Head of caudate nucleus (tissue), 42 donors: Measurements from ENCODE around the gene DNAJB12.
"Not testable (repeated sequence)": the region's sequence is repeated elsewhere in the genome, so short reads cannot be mapped to it uniquely, and the experiment has no call there.

Experiments
- DNase-seq, 42 donors: peaks; one replicate each; pipeline versions ENCODE4 v3.0.0 to v3.0.0-alpha.2; 2020 to 2021; ENCODE audit warnings: mixed read lengths in 7 of 42
- intact Hi-C: fragments of 100-400 bp; cut with DNase I; formaldehyde crosslinking; loops from one replicate; pipeline ENCODE4 v1.15.0; 2022

Gene DNAJB12

GRCh38 chr10:72356987-72357386 lies 2.3 kb upstream of the DNAJB12 start:
- intact Hi-C loops, result no loop called here

GRCh38 chr10:72356115-72356514 lies 1.4 kb upstream of the DNAJB12 start:
- intact Hi-C loops, result no loop called here

More at GRCh38 chr10:72356987-72357386, 2.3 kb upstream of the DNAJB12 start:
- DNase-seq, result no peak

GRCh38 chr10:72355214-72355555 lies 466 bp upstream of the DNAJB12 start:
- intact Hi-C loops, result no loop called here
- no peak for DNase-seq

More at GRCh38 chr10:72356115-72356514, 1.4 kb upstream of the DNAJB12 start:
- peak in 6 of 42 donors; percentile 17 to 60 (median 26) for DNase-seq

GRCh38 chr10:72353965-72354355 lies 759 bp downstream of the DNAJB12 start:
- peak in 15 of 42 donors; percentile 11 to 63 (median 39) for DNase-seq
- intact Hi-C loops, result no loop called here

- DNase-seq, result peak in 38 of 42 donors; percentile 40 to 87 (median 68)
- intact Hi-C loops, result no loop called here
Observed at GRCh38 chr10:72353028-72353964, 1.4 kb downstream of the DNAJB12 start.

GRCh38 chr10:72351479-72351878 lies 3.2 kb downstream of the DNAJB12 start:
- DNase-seq, result no peak
- intact Hi-C loops, result no loop called here

- DNase-seq, result no peak
- intact Hi-C loops, result no loop called here
Observed at GRCh38 chr10:72349438-72349837, 5.3 kb downstream of the DNAJB12 start.

GRCh38 chr10:72348282-72348681 lies 6.4 kb downstream of the DNAJB12 start:
- no peak for DNase-seq
- intact Hi-C loops, result no loop called here

- DNase-seq, intact Hi-C loops: not testable (repeated sequence)
Observed at GRCh38 chr10:72346117-72346516, 8.6 kb downstream of the DNAJB12 start.

GRCh38 chr10:72344932-72345331 lies 9.8 kb downstream of the DNAJB12 start:
- intact Hi-C loops, result no loop called here
- no peak for DNase-seq

GRCh38 chr10:72342911-72343310 lies 11.8 kb downstream of the DNAJB12 start:
- DNase-seq, result no peak
- intact Hi-C loops, result no loop called here

- intact Hi-C loops, result no loop called here
- DNase-seq, result peak in 41 of 42 donors; percentile 50 to 88 (median 74)
Observed at GRCh38 chr10:72340510-72341261, 14.0 kb downstream of the DNAJB12 start.

GRCh38 chr10:72338180-72338579 lies 16.5 kb downstream of the DNAJB12 start:
- intact Hi-C loops, result loop anchor here (10.0 kb wide), 3 partner anchors 203 to 373 kb away; partner anchors contain the start of gene CHST3
- no peak for DNase-seq

- intact Hi-C loops, result loop anchor here (10.0 kb wide), 3 partner anchors 203 to 373 kb away; partner anchors contain the start of gene CHST3
- DNase-seq, result no peak
Observed at GRCh38 chr10:72337722-72338121, 17.0 kb downstream of the DNAJB12 start.

- DNase-seq, result peak; percentile 64 to 94 (median 86)
- intact Hi-C loops, result loop anchor here (10.0 kb wide), 3 partner anchors 202 to 372 kb away; partner anchors contain the start of gene CHST3
Observed at GRCh38 chr10:72337039-72337629, 17.6 kb downstream of the DNAJB12 start.

GRCh38 chr10:72336259-72337038 lies 18.3 kb downstream of the DNAJB12 start:
- DNase-seq, result peak in 23 of 42 donors; percentile 36 to 83 (median 60)
- intact Hi-C loops, result loop anchor here (10.0 kb wide), 3 partner anchors 202 to 372 kb away; partner anchors contain the start of gene CHST3

- DNase-seq, result peak in 4 of 42 donors; percentile 31 to 35 (median 34)
- intact Hi-C loops, result loop anchor here (10.0 kb wide), 3 partner anchors 201 to 371 kb away; partner anchors contain the start of gene CHST3
Observed at GRCh38 chr10:72335394-72336258, 19.1 kb downstream of the DNAJB12 start.
